K562 (cell line): ENCODE data around the gene EFHB. TPM values are rescaled to one million over a fixed set of nuclear protein-coding genes. Genes with fewer than 3 reads are reported as not detected.
A peak's percentile ranks its signal among the peaks of the same experiment; 100 is the strongest.

ENCODE experiments used
- BRCA1 ChIP-seq, 2 experiments: fragments of 450-650 bp in 1 of 2; sonication (generic) in 1 of 2; formaldehyde crosslinking in 1 of 2; IDR thresholded peaks; 2 replicates each; pipeline versions ENCODE4 v1.5.0 to v1.6.1; 2017 to 2020; ENCODE audit warnings: mild to moderate bottlenecking in 1 of 2, missing genetic modification reagents in 1 of 2
- CBFB ChIP-seq: sonication (generic); formaldehyde crosslinking; IDR thresholded peaks from 2 replicates; pipeline ENCODE4 v1.4.0; 2020; ENCODE audit warnings: mild to moderate bottlenecking, missing genetic modification reagents
- CBX8 ChIP-seq: fragments of 200-600 bp; sonication (generic); IDR thresholded peaks from 2 replicates; pipeline ENCODE4 v1.6.1; 2012; ENCODE audit warnings: borderline replicate concordance, mixed run types, low read depth, mild to moderate bottlenecking, moderate library complexity, mixed read lengths, low read length, control low read depth, inconsistent platforms; ENCODE audit not compliant: poor library complexity, severe bottlenecking; ENCODE audit errors: extremely low read depth
- DDX20 ChIP-seq: fragments of 450-650 bp; IDR thresholded peaks from 2 replicates; pipeline ENCODE4 v1.6.1; 2016; ENCODE audit warnings: missing genetic modification characterization, low read depth, mild to moderate bottlenecking, missing compliant biosample characterization, moderate library complexity
- ETV6 ChIP-seq, 3 experiments: fragments of 150-350 bp in 1 of 3; sonication (generic) in 1 of 3; formaldehyde crosslinking in 1 of 3; IDR thresholded peaks; 2 replicates each; pipeline versions ENCODE4 v1.6.1 to v1.8.0; 2014 to 2022; ENCODE audit warnings: borderline replicate concordance in 2 of 3, low read depth in 2 of 3, antibody characterized with exemption in 1 of 3, low read length in 1 of 3, mild to moderate bottlenecking in 1 of 3, missing genetic modification reagents in 1 of 3
- FOXM1 ChIP-seq, 2 experiments: fragments of 450-650 bp in 1 of 2; sonication (generic) in 1 of 2; formaldehyde crosslinking in 1 of 2; IDR thresholded peaks; 2 replicates each; pipeline versions ENCODE4 v1.6.1 to v1.9.0; 2017 to 2022; ENCODE audit warnings: low read depth in 2 of 2, mild to moderate bottlenecking in 2 of 2, missing genetic modification reagents in 1 of 2, moderate library complexity in 1 of 2
- HNRNPUL1 ChIP-seq: fragments of 200-400 bp; formaldehyde crosslinking; IDR thresholded peaks from 2 replicates; pipeline ENCODE4 v1.6.1; 2017; ENCODE audit warnings: low read length
- NUFIP1 ChIP-seq: fragments of 450-650 bp; IDR thresholded peaks from 2 replicates; pipeline ENCODE4 v1.6.1; 2018; ENCODE audit not compliant: partially characterized antibody
- SRSF1 ChIP-seq: fragments of 200-400 bp; formaldehyde crosslinking; IDR thresholded peaks from 2 replicates; pipeline ENCODE4 v1.6.1; 2017; ENCODE audit warnings: mild to moderate bottlenecking, low read depth, low read length, moderate library complexity
- STAT5A ChIP-seq: IDR thresholded peaks from 2 replicates; pipeline ENCODE4 v1.6.1; 2012; ENCODE audit warnings: low read length, inconsistent platforms, borderline replicate concordance
- TEAD1 ChIP-seq, 2 experiments: fragments of 450-650 bp in 1 of 2; sonication (generic) in 1 of 2; formaldehyde crosslinking; IDR thresholded peaks; 2 replicates each; pipeline versions ENCODE4 v1.4.0 to v1.8.0; 2020 to 2022; ENCODE audit warnings: mild to moderate bottlenecking in 2 of 2, missing genetic modification reagents in 1 of 2
- ZBTB7A ChIP-seq: IDR thresholded peaks from 2 replicates; pipeline ENCODE4 v1.6.1; 2011; ENCODE audit warnings: low read depth, mild to moderate bottlenecking, low read length, moderate library complexity, borderline replicate concordance; ENCODE audit not compliant: control insufficient read depth
- ZNF24 ChIP-seq: fragments of 450-650 bp; IDR thresholded peaks from 2 replicates; pipeline ENCODE4 v1.6.1; 2016
- ZNF280A ChIP-seq: fragments of 450-650 bp; IDR thresholded peaks from 2 replicates; pipeline ENCODE4 v1.6.1; 2018; ENCODE audit warnings: mild to moderate bottlenecking, low read depth; ENCODE audit not compliant: partially characterized antibody
- ZNF316 ChIP-seq: fragments of 450-650 bp; IDR thresholded peaks from 2 replicates; pipeline ENCODE4 v1.6.1; 2016
- ZNF512 ChIP-seq: IDR thresholded peaks from 2 replicates; pipeline ENCODE4 v1.6.1; 2016; ENCODE audit warnings: missing genetic modification characterization, missing compliant biosample characterization
- polyA plus RNA-seq, 8 experiments: library from polyadenylated mRNA; depleted of rRNA in 4 of 8; stranded (reverse) in 5 of 8; unstranded in 3 of 8; fragments of >200 nt; fragmentation: Nextera tagmentation in 2 of 8; fragmentation: Illumina TruSeq in 1 of 8; extraction: Ambion mirVana in 2 of 8; extraction: Trizol in 1 of 8; gene quantifications; 2 replicates each; pipeline versions ENCODE4 v1.2.1 to v1.2.3, GENCODE V29; 2011 to 2014; ENCODE audit warnings: inconsistent platforms in 1 of 8, missing spikeins in 1 of 8
- total RNA-seq, 7 experiments: library from RNA; depleted of rRNA in 6 of 7; stranded (reverse); fragments of >200 nt in 6 of 7; fragmentation: Illumina TruSeq in 2 of 7; extraction: Trizol in 2 of 7; gene quantifications; 2 replicates each; pipeline versions ENCODE4 v1.2.1 to v1.2.3, GENCODE V29; 2011 to 2021; ENCODE audit warnings: low replicate concordance in 1 of 7

The EFHB gene
- total and polyA plus RNA-seq, 9 of the 15 experiments (the other 6 are each of a cell fraction or from before 2014, with no cell fraction given), result 1.5 to 4.0 (median 1.8) TPM

- TF ChIP-seq ZNF316 (peak; percentile 13; the same call in 1 of the 2 replicates), ZBTB7A (no peak), CBX8 (no peak), CBFB (CRISPR knock-in tag) (no peak), STAT5A (peak; percentile 62; the same call in 1 of the 2 replicates), NUFIP1 (no peak), HNRNPUL1 (no peak), TEAD1 (CRISPR knock-in tag; IDR thresholded peaks at IDR 0.05) (peak in 1 of 2 experiments; percentile 86; a peak in 2 of 4 replicates), ZNF280A (no peak), DDX20 (no peak), ETV6 (IDR thresholded peaks at IDR 0.05; ENCODE audit: borderline replicate concordance in 1 of 2, low read depth in 2 of 2, low read length in 1 of 2) (peak in 1 of 2 experiments; percentile 31; a peak in 1 of 4 replicates), ETV6 (CRISPR knock-in tag; IDR thresholded peaks at IDR 0.05; ENCODE audit: borderline replicate concordance) (no peak), BRCA1 (IDR thresholded peaks at IDR 0.05) (no peak), BRCA1 (CRISPR knock-in tag; IDR thresholded peaks at IDR 0.05) (no peak), FOXM1 (IDR thresholded peaks at IDR 0.05; ENCODE audit: low read depth) (no peak), FOXM1 (CRISPR knock-in tag; IDR thresholded peaks at IDR 0.05; ENCODE audit: low read depth) (no peak), ZNF512 (tag) (no peak), SRSF1 (no peak), ZNF24 (no peak)
These were observed 3.7 kb upstream of the EFHB start (continued) for GRCh38 chr3:19937459-19938294.
